Neural cell (in vitro differentiated cells): ENCODE measurements around the gene DENND2A. TPM values are rescaled to one million over a fixed set of nuclear protein-coding genes. Genes with fewer than 3 reads are reported as not detected.

Source experiments
- H2AFZ ChIP-seq: fragments of 200-600, 300-800 bp; sonication (generic), shearing (Covaris generic); 2 replicates; pipeline ENCODE4 v1.6.0; 2014; ENCODE audit warnings: low read depth, mild to moderate bottlenecking, antibody characterized with exemption, low read length, moderate library complexity
- H3F3A ChIP-seq: fragments of 200-600 bp; shearing (Covaris generic); 2 replicates; pipeline ENCODE4 v1.6.1; 2016; ENCODE audit warnings: mild to moderate bottlenecking, moderate library complexity, mixed read lengths, antibody characterized with exemption, low read length; ENCODE audit not compliant: insufficient read depth, poor library complexity, severe bottlenecking
- H3K27ac ChIP-seq: fragments of 200-600, 300-800 bp; sonication (generic), shearing (Covaris generic); 2 replicates; pipeline ENCODE4 v1.5.1; 2014; ENCODE audit warnings: mild to moderate bottlenecking, low read length, moderate library complexity
- H3K27me3 ChIP-seq: fragments of 300-800, 200-600 bp; sonication (generic), shearing (Covaris generic); 2 replicates; pipeline ENCODE4 v1.6.0; 2014; ENCODE audit warnings: mild to moderate bottlenecking, low read depth, low read length, moderate library complexity; ENCODE audit not compliant: insufficient read depth
- H3K36me3 ChIP-seq: fragments of 300-800, 200-600 bp; sonication (generic), shearing (Covaris generic); 2 replicates; pipeline ENCODE4 v1.5.1; 2014; ENCODE audit warnings: mild to moderate bottlenecking, antibody characterized with exemption, low read length, moderate library complexity; ENCODE audit not compliant: insufficient read depth
- H3K4me2 ChIP-seq: fragments of 300-800, 200-600 bp; sonication (generic), shearing (Covaris generic); 2 replicates; pipeline ENCODE4 v1.6.0; 2014; ENCODE audit warnings: mild to moderate bottlenecking, low read length
- H3K4me3 ChIP-seq: fragments of 300-800, 200-600 bp; sonication (generic), shearing (Covaris generic); 2 replicates; pipeline ENCODE4 v1.5.1; 2014; ENCODE audit warnings: mild to moderate bottlenecking, low read length, moderate library complexity
- H3K79me2 ChIP-seq: fragments of 200-600 bp; shearing (Covaris generic); replicated peaks from 2 replicates; pipeline ENCODE4 v1.6.0; 2014; ENCODE audit warnings: mild to moderate bottlenecking, low read length, moderate library complexity; ENCODE audit not compliant: insufficient read depth
- H3K9ac ChIP-seq: fragments of 300-800, 200-600 bp; sonication (generic), shearing (Covaris generic); 2 replicates; pipeline ENCODE4 v1.6.1; 2016; ENCODE audit warnings: mild to moderate bottlenecking, low read length, mixed read lengths
- H3K9me2 ChIP-seq: fragments of 200-600 bp; shearing (Covaris generic); 2 replicates; pipeline ENCODE4 v1.6.1; 2016; ENCODE audit warnings: mild to moderate bottlenecking, low read length, mixed read lengths; ENCODE audit not compliant: insufficient read depth
- H3K9me3 ChIP-seq: fragments of 200-600, 300-800 bp; sonication (generic), shearing (Covaris generic); 2 replicates; pipeline ENCODE4 v1.6.1; 2016; ENCODE audit warnings: mild to moderate bottlenecking, mixed run types, low read length, moderate library complexity, mixed read lengths
- H4K20me1 ChIP-seq: fragments of 200-600 bp; shearing (Covaris generic); 2 replicates; pipeline ENCODE4 v1.6.1; 2016; ENCODE audit warnings: mild to moderate bottlenecking, mixed run types; ENCODE audit not compliant: insufficient read depth
- EP300 ChIP-seq: fragments of 450-650 bp; conservative IDR thresholded peaks from 2 replicates; pipeline ENCODE4 v1.6.1; 2014; ENCODE audit warnings: antibody characterized with exemption, mild to moderate bottlenecking, moderate library complexity; ENCODE audit not compliant: poor library complexity, severe bottlenecking
- EZH2 ChIP-seq: fragments of 200-600, 300-800 bp; shearing (Covaris generic), sonication (generic); IDR thresholded peaks from 2 replicates; pipeline ENCODE4 v1.6.1; 2014; ENCODE audit warnings: antibody characterized with exemption, low read length, borderline replicate concordance, mild to moderate bottlenecking; ENCODE audit not compliant: insufficient read depth, poor library complexity, severe bottlenecking
- MXI1 ChIP-seq: fragments of 450-650 bp; conservative IDR thresholded peaks from 2 replicates; pipeline ENCODE4 v1.6.1; 2014; ENCODE audit warnings: antibody characterized with exemption, mild to moderate bottlenecking; ENCODE audit not compliant: poor library complexity, severe bottlenecking
- POLR2AphosphoS5 ChIP-seq: IDR thresholded peaks from 2 replicates; pipeline ENCODE4 v1.6.1; 2012
- RAD21 ChIP-seq: fragments of 450-650 bp; conservative IDR thresholded peaks from 2 replicates; pipeline ENCODE4 v1.6.1; 2014; ENCODE audit warnings: antibody characterized with exemption, mild to moderate bottlenecking, moderate library complexity
- SMC3 ChIP-seq: fragments of 450-650 bp; conservative IDR thresholded peaks from 2 replicates; pipeline ENCODE4 v1.6.1; 2014; ENCODE audit warnings: antibody characterized with exemption, mild to moderate bottlenecking, moderate library complexity; ENCODE audit not compliant: poor library complexity
- TAF1 ChIP-seq: IDR thresholded peaks from 2 replicates; pipeline ENCODE4 v1.6.1; 2012; ENCODE audit warnings: low read depth
- polyA plus RNA-seq: library from polyadenylated mRNA; depleted of rRNA; stranded (reverse); fragments of >200 nt; gene quantifications from 2 replicates; pipeline ENCODE4 v1.2.3, GENCODE V29; 2014
- TF ChIP-seq, protein P1 (sequence below): fragments of 450-650 bp; IDR thresholded peaks from 2 replicates; pipeline ENCODE4 v1.5.1; 2014; ENCODE audit warnings: antibody characterized with exemption, mild to moderate bottlenecking, moderate library complexity; ENCODE audit not compliant: poor library complexity, severe bottlenecking
- TF ChIP-seq, protein P2 (sequence below): IDR thresholded peaks from 2 replicates; pipeline ENCODE4 v1.6.1; 2012; ENCODE audit warnings: borderline replicate concordance

Gene DENND2A
- polyA plus RNA-seq, 1 donor from 2014 or later, result 21.7 TPM

DNA sequence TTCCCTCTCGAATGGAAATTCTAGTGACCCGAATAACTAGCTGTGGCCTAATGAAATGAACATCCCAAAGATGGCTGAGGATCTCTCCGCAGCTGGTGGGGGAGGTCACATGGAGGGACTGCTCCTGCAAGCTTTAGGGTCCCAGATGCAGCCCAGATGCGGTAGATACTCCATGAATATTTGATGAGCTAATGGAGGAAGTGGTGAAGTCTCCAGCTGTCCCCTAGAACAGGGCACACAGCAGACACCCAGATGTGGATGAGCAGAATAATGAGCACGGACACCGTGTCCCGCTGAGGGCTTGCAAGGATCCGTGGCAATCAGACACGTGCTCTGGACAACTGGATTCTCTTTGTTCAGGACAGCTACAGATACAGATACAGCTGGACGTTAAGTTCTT is 59.2 kb downstream of the DENND2A start:
- Histone ChIP-seq H3K4me2 (no peak overlapping the region), H2AFZ (no peak overlapping the region), H3K9me2 (no peaks in the 10 kb centered on the region), H3K9me3 (no peaks in the 10 kb centered on the region), H3K36me3 (no peaks in the 10 kb centered on the region), H3K27ac (no peak overlapping the region), H3K9ac (no peak overlapping the region), H3K79me2 (no peaks in the 10 kb centered on the region), H3K27me3 (no peaks in the 10 kb centered on the region), H3K4me3 (no peak overlapping the region), H3F3A (no peaks in the 10 kb centered on the region), H4K20me1 (no peaks in the 10 kb centered on the region)
- no peak for TF ChIP-seq EZH2
- no peak for TF ChIP-seq MXI1
- no peak for TF ChIP-seq EP300
- TF ChIP-seq POLR2AphosphoS5, result no peak
- no peak for TF ChIP-seq TAF1
- TF ChIP-seq, protein P1, sequence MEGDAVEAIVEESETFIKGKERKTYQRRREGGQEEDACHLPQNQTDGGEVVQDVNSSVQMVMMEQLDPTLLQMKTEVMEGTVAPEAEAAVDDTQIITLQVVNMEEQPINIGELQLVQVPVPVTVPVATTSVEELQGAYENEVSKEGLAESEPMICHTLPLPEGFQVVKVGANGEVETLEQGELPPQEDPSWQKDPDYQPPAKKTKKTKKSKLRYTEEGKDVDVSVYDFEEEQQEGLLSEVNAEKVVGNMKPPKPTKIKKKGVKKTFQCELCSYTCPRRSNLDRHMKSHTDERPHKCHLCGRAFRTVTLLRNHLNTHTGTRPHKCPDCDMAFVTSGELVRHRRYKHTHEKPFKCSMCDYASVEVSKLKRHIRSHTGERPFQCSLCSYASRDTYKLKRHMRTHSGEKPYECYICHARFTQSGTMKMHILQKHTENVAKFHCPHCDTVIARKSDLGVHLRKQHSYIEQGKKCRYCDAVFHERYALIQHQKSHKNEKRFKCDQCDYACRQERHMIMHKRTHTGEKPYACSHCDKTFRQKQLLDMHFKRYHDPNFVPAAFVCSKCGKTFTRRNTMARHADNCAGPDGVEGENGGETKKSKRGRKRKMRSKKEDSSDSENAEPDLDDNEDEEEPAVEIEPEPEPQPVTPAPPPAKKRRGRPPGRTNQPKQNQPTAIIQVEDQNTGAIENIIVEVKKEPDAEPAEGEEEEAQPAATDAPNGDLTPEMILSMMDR, result no peak
- TF ChIP-seq, protein P2, sequence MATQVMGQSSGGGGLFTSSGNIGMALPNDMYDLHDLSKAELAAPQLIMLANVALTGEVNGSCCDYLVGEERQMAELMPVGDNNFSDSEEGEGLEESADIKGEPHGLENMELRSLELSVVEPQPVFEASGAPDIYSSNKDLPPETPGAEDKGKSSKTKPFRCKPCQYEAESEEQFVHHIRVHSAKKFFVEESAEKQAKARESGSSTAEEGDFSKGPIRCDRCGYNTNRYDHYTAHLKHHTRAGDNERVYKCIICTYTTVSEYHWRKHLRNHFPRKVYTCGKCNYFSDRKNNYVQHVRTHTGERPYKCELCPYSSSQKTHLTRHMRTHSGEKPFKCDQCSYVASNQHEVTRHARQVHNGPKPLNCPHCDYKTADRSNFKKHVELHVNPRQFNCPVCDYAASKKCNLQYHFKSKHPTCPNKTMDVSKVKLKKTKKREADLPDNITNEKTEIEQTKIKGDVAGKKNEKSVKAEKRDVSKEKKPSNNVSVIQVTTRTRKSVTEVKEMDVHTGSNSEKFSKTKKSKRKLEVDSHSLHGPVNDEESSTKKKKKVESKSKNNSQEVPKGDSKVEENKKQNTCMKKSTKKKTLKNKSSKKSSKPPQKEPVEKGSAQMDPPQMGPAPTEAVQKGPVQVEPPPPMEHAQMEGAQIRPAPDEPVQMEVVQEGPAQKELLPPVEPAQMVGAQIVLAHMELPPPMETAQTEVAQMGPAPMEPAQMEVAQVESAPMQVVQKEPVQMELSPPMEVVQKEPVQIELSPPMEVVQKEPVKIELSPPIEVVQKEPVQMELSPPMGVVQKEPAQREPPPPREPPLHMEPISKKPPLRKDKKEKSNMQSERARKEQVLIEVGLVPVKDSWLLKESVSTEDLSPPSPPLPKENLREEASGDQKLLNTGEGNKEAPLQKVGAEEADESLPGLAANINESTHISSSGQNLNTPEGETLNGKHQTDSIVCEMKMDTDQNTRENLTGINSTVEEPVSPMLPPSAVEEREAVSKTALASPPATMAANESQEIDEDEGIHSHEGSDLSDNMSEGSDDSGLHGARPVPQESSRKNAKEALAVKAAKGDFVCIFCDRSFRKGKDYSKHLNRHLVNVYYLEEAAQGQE, result no peak
- no peak for TF ChIP-seq RAD21
- TF ChIP-seq SMC3, result no peak

DNA sequence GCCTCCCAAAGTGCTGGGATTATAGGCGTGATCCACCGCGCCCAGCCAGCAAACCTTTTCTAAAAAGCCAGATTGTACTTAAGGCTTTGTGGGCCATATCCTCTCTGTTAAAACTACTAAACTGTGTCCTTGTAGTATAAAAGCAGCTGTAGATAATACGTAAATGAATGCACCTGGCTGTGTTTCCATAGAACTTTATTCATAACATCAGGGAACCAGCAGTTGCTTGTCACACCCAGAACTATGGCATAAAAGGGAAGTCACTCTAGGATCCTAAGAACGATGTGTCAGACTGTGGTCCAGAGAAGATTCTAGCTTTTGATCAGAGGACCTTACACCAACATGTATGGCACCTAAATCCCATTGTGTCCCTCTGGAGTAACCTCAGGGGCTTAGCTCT is 63.0 kb downstream of the DENND2A start:
- no peaks in the 10 kb centered on the region for H3K9me2 ChIP-seq
- H2AFZ ChIP-seq, result no peak overlapping the region
- no peak overlapping the region for H3K4me2 ChIP-seq
- no peak overlapping the region for H3K9ac ChIP-seq
- H3F3A ChIP-seq, result no peaks in the 10 kb centered on the region
- H3K27ac ChIP-seq, result no peak overlapping the region
- TF ChIP-seq EZH2, result no peak
- TF ChIP-seq MXI1, result no peak
- TF ChIP-seq POLR2AphosphoS5, result no peak
- TF ChIP-seq, protein P1, result no peak
- no peak for TF ChIP-seq TAF1
- no peak for TF ChIP-seq SMC3
- TF ChIP-seq, protein P2, result no peak
- no peak for TF ChIP-seq RAD21
- TF ChIP-seq EP300, result no peak
- no peaks in the 10 kb centered on the region for H3K36me3 ChIP-seq
- no peaks in the 10 kb centered on the region for H4K20me1 ChIP-seq
- no peak overlapping the region for H3K4me3 ChIP-seq
- H3K27me3 ChIP-seq, result no peaks in the 10 kb centered on the region
- no peaks in the 10 kb centered on the region for H3K79me2 ChIP-seq
- H3K9me3 ChIP-seq, result no peaks in the 10 kb centered on the region
